ENCODE data around the gene ZBTB8A.

The ZBTB8A gene

GRCh38 chr1:32619701-32620485 lies 80.7 kb downstream of the ZBTB8A start:
- TF ChIP-seq PATZ1 (CRISPR knock-in tag; IDR thresholded peaks at IDR 0.05; ENCODE audit: borderline replicate concordance) (no peak), RARB (CRISPR knock-in tag; IDR thresholded peaks at IDR 0.05) (no peak), ZNF565 (CRISPR knock-in tag; conservative IDR thresholded peaks at IDR 0.05; ENCODE audit: low read depth) (no peak), ZNF70 (CRISPR knock-in tag; IDR thresholded peaks at IDR 0.05) (no peak), SNAI2 (CRISPR knock-in tag; IDR thresholded peaks at IDR 0.05) (no peak), ZNF8 (CRISPR knock-in tag; IDR thresholded peaks at IDR 0.05) (no peak), ESRRG (CRISPR knock-in tag; IDR thresholded peaks at IDR 0.05) (no peak), GLIS3 (CRISPR knock-in tag; IDR thresholded peaks at IDR 0.05) (no peak)
- no peak for ATAC-seq

GRCh38 chr1:32622205-32622604 lies 83.0 kb downstream of the ZBTB8A start:
- TF ChIP-seq ZNF8 (CRISPR knock-in tag; IDR thresholded peaks at IDR 0.05) (no peak), PPARA (CRISPR knock-in tag; IDR thresholded peaks at IDR 0.05; ENCODE audit: borderline replicate concordance) (no peak), OSR1 (CRISPR knock-in tag; IDR thresholded peaks at IDR 0.05) (no peak)
- ATAC-seq, result no peak

GRCh38 chr1:32622806-32623681 lies 83.8 kb downstream of the ZBTB8A start:
- TF ChIP-seq ZFP3 (CRISPR knock-in tag; IDR thresholded peaks at IDR 0.05) (no peak), SNAI2 (CRISPR knock-in tag; IDR thresholded peaks at IDR 0.05) (no peak), ZFP30 (CRISPR knock-in tag; IDR thresholded peaks at IDR 0.05) (no peak), CREB5 (CRISPR knock-in tag; IDR thresholded peaks at IDR 0.05; ENCODE audit: low read depth) (no peak), CSRNP3 (CRISPR knock-in tag; IDR thresholded peaks at IDR 0.05) (no peak), ZNF8 (CRISPR knock-in tag; IDR thresholded peaks at IDR 0.05) (no peak), TOX (CRISPR knock-in tag; IDR thresholded peaks at IDR 0.05; ENCODE audit: borderline replicate concordance) (no peak), ESRRG (CRISPR knock-in tag; IDR thresholded peaks at IDR 0.05) (no peak), ARNTL (CRISPR knock-in tag; IDR thresholded peaks at IDR 0.05; ENCODE audit: borderline replicate concordance, low read depth) (no peak), PPARA (CRISPR knock-in tag; IDR thresholded peaks at IDR 0.05; ENCODE audit: borderline replicate concordance) (no peak), ZC3H10 (CRISPR knock-in tag; IDR thresholded peaks at IDR 0.05) (no peak), TSHZ2 (CRISPR knock-in tag; IDR thresholded peaks at IDR 0.05) (no peak), ISL1 (CRISPR knock-in tag; IDR thresholded peaks at IDR 0.05) (no peak), ZNF70 (CRISPR knock-in tag; IDR thresholded peaks at IDR 0.05) (no peak), TCF4 (CRISPR knock-in tag; IDR thresholded peaks at IDR 0.05; ENCODE audit: borderline replicate concordance) (no peak), BACH2 (CRISPR knock-in tag; IDR thresholded peaks at IDR 0.05; ENCODE audit: borderline replicate concordance) (no peak), CSDC2 (CRISPR knock-in tag; IDR thresholded peaks at IDR 0.05) (no peak)
- no peak for ATAC-seq

Measured in SK-N-SH treated with all-trans-retinoic acid at 6 μM for 48 hours (cell line).